Stomach (tissue), 4 donors: Measurements from ENCODE around the gene CAMK1.

Source experiments
- POLR2A ChIP-seq, 4 donors: fragments of 450-650 bp; IDR thresholded peaks; one replicate each; pipeline ENCODE4 v1.6.1; 2016; ENCODE audit warnings: antibody characterized with exemption in 4 of 4, control low read depth in 2 of 4, mild to moderate bottlenecking in 1 of 4, moderate library complexity in 1 of 4
- TF ChIP-seq, protein P1 (sequence below), 7 experiments: fragments of 450-650 bp in 4 of 7; fragments of 200-600 bp in 3 of 7; sonication (generic) in 3 of 7; IDR thresholded peaks; one replicate each; pipeline ENCODE4 v1.5.1; 2016 to 2019; ENCODE audit warnings: antibody characterized with exemption in 7 of 7, control low read depth in 2 of 7, mild to moderate bottlenecking in 1 of 7

DNA sequence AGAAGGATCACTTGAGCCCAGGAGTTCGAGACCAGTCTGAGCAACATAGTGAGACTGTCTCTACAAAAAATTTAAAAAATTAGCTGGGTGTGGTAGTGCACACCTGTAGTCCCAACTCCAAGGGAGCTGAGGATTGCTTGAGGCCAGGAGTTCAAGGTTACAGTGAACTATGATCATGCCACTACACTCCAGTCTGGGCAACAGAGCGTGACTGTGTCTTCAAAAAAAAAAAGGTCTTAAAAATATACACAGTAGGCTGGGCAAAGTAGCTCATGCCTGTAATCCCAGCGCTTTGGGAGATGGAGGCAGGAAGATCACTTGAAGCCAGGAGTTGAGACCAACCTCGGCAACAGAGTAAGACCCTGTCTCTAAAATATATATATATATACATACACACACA lies 11.2 kb upstream of the CAMK1 start:
- no peak for TF ChIP-seq POLR2A (IDR thresholded peaks at IDR 0.05)
- TF ChIP-seq, protein P1, sequence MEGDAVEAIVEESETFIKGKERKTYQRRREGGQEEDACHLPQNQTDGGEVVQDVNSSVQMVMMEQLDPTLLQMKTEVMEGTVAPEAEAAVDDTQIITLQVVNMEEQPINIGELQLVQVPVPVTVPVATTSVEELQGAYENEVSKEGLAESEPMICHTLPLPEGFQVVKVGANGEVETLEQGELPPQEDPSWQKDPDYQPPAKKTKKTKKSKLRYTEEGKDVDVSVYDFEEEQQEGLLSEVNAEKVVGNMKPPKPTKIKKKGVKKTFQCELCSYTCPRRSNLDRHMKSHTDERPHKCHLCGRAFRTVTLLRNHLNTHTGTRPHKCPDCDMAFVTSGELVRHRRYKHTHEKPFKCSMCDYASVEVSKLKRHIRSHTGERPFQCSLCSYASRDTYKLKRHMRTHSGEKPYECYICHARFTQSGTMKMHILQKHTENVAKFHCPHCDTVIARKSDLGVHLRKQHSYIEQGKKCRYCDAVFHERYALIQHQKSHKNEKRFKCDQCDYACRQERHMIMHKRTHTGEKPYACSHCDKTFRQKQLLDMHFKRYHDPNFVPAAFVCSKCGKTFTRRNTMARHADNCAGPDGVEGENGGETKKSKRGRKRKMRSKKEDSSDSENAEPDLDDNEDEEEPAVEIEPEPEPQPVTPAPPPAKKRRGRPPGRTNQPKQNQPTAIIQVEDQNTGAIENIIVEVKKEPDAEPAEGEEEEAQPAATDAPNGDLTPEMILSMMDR (IDR thresholded peaks at IDR 0.05): no peak
